ENCODE data around the gene POLE2.

- TF ChIP-seq CTCF (IDR thresholded peaks at IDR 0.05) (no peak), POLR2A (IDR thresholded peaks at IDR 0.05) (no peak)
These were observed 3.0 kb upstream of the POLE2 start for GRCh38 chr14:49691031-49691430.
